ENCODE measurements around the gene TBC1D10B. TPM values are rescaled to one million over a fixed set of nuclear protein-coding genes. Genes with fewer than 3 reads are reported as not detected.

TBC1D10B gene
- total RNA-seq, 2 donors from 2014 or later = 27.4 to 28.8 TPM

- no peak for DNase-seq
- no peaks in the 10 kb centered on the region for H3K9me3 ChIP-seq (ENCODE audit: control insufficient read depth, low read length, poor library complexity, severe bottlenecking)
- Mint-ChIP-seq H3K27ac (peak overlapping the region; percentile 57), H3K27me3 (no peaks in the 10 kb centered on the region), H3K36me3 (ENCODE audit: low read depth) (no peaks in the 10 kb centered on the region), H3K4me3 (peak overlapping the region; percentile 59), H3K4me1 (peaks cover 45% of the 10 kb centered on the region)
- ATAC-seq = no peak
Measured at GRCh38 chr16:30372725-30373124, 2.4 kb upstream of the TBC1D10B start.

- ATAC-seq = no peak
- Mint-ChIP-seq H3K36me3 (ENCODE audit: low read depth) (no peaks in the 10 kb centered on the region), H3K27ac (peak overlapping the region; percentile 95), H3K27me3 (no peaks in the 10 kb centered on the region), H3K4me1 (peaks cover 47% of the 10 kb centered on the region), H3K4me3 (peak overlapping the region; percentile 90)
- no peak for DNase-seq
- H3K9me3 ChIP-seq (ENCODE audit: control insufficient read depth, low read length, poor library complexity, severe bottlenecking) = no peaks in the 10 kb centered on the region
Measured at GRCh38 chr16:30372038-30372712, 1.9 kb upstream of the TBC1D10B start.

GRCh38 chr16:30371248-30371816 lies 1.0 kb upstream of the TBC1D10B start:
- ATAC-seq = no peak
- H3K9me3 ChIP-seq (ENCODE audit: control insufficient read depth, low read length, poor library complexity, severe bottlenecking) = no peaks in the 10 kb centered on the region
- H3K27ac Mint-ChIP-seq = peak overlapping the region; percentile 95
- peak overlapping the region; percentile 90 for H3K4me3 Mint-ChIP-seq
- H3K36me3 Mint-ChIP-seq (ENCODE audit: low read depth) = no peaks in the 10 kb centered on the region
- H3K4me1 Mint-ChIP-seq = peaks cover 53% of the 10 kb centered on the region
- H3K27me3 Mint-ChIP-seq = no peaks in the 10 kb centered on the region
- DNase-seq = no peak

- Mint-ChIP-seq H3K27ac (peak overlapping the region; percentile 95), H3K36me3 (ENCODE audit: low read depth) (peaks cover 4% of the 10 kb centered on the region), H3K27me3 (no peaks in the 10 kb centered on the region), H3K4me3 (peak overlapping the region; percentile 94), H3K4me1 (peaks cover 55% of the 10 kb centered on the region)
- ATAC-seq (peak; percentile 0), DNase-seq (no peak)
- no peaks in the 10 kb centered on the region for H3K9me3 ChIP-seq (ENCODE audit: control insufficient read depth, low read length, poor library complexity, severe bottlenecking)
Measured at GRCh38 chr16:30369938-30370455, 297 bp downstream of the TBC1D10B start.

- H3K36me3 Mint-ChIP-seq (ENCODE audit: low read depth) = peaks cover 4% of the 10 kb centered on the region
- peak overlapping the region; percentile 94 for H3K27ac Mint-ChIP-seq
- H3K27me3 Mint-ChIP-seq = no peaks in the 10 kb centered on the region
- DNase-seq (no peak), ATAC-seq (no peak)
- peak overlapping the region; percentile 94 for H3K4me3 Mint-ChIP-seq
- no peaks in the 10 kb centered on the region for H3K9me3 ChIP-seq (ENCODE audit: control insufficient read depth, low read length, poor library complexity, severe bottlenecking)
- H3K4me1 Mint-ChIP-seq = peaks cover 55% of the 10 kb centered on the region
Measured at GRCh38 chr16:30369091-30369937, 980 bp downstream of the TBC1D10B start.

- no peak for ATAC-seq
- Mint-ChIP-seq H3K27ac (peak overlapping the region; percentile 94), H3K36me3 (ENCODE audit: low read depth) (peaks cover 4% of the 10 kb centered on the region), H3K27me3 (no peaks in the 10 kb centered on the region), H3K4me3 (peak overlapping the region; percentile 94), H3K4me1 (peaks cover 55% of the 10 kb centered on the region)
- H3K9me3 ChIP-seq (ENCODE audit: control insufficient read depth, low read length, poor library complexity, severe bottlenecking) = no peaks in the 10 kb centered on the region
- DNase-seq = no peak
Measured at GRCh38 chr16:30368792-30369090, 1.6 kb downstream of the TBC1D10B start.

GRCh38 chr16:30368122-30368791 lies 2.0 kb downstream of the TBC1D10B start:
- DNase-seq = no peak

GRCh38 chr16:30367349-30368009 lies 2.8 kb downstream of the TBC1D10B start:
- peaks cover 58% of the 10 kb centered on the region for H3K4me1 Mint-ChIP-seq
- H3K36me3 Mint-ChIP-seq (ENCODE audit: low read depth) = peaks cover 8% of the 10 kb centered on the region
- DNase-seq (no peak), ATAC-seq (no peak)
- no peaks in the 10 kb centered on the region for H3K27me3 Mint-ChIP-seq
- H3K4me3 Mint-ChIP-seq = peak overlapping the region; percentile 94
- H3K9me3 ChIP-seq (ENCODE audit: control insufficient read depth, low read length, poor library complexity, severe bottlenecking) = no peaks in the 10 kb centered on the region
- H3K27ac Mint-ChIP-seq = peak overlapping the region; percentile 94

More at GRCh38 chr16:30368122-30368791, 2.0 kb downstream of the TBC1D10B start:
- no peaks in the 10 kb centered on the region for H3K27me3 Mint-ChIP-seq
- peaks cover 57% of the 10 kb centered on the region for H3K4me1 Mint-ChIP-seq
- H3K27ac Mint-ChIP-seq = peak overlapping the region; percentile 94
- ATAC-seq = no peak
- H3K36me3 Mint-ChIP-seq (ENCODE audit: low read depth) = peaks cover 5% of the 10 kb centered on the region
- peak overlapping the region; percentile 94 for H3K4me3 Mint-ChIP-seq
- no peaks in the 10 kb centered on the region for H3K9me3 ChIP-seq (ENCODE audit: control insufficient read depth, low read length, poor library complexity, severe bottlenecking)

- DNase-seq (no peak), ATAC-seq (no peak)
- Mint-ChIP-seq H3K4me3 (peak overlapping the region; percentile 94), H3K27me3 (no peaks in the 10 kb centered on the region), H3K27ac (peak overlapping the region; percentile 94), H3K4me1 (peaks cover 50% of the 10 kb centered on the region), H3K36me3 (ENCODE audit: low read depth) (peaks cover 12% of the 10 kb centered on the region)
- no peaks in the 10 kb centered on the region for H3K9me3 ChIP-seq (ENCODE audit: control insufficient read depth, low read length, poor library complexity, severe bottlenecking)
Measured at GRCh38 chr16:30366511-30366910, 3.8 kb downstream of the TBC1D10B start.

- no peaks in the 10 kb centered on the region for H3K9me3 ChIP-seq (ENCODE audit: control insufficient read depth, low read length, poor library complexity, severe bottlenecking)
- peaks cover 15% of the 10 kb centered on the region for H3K36me3 Mint-ChIP-seq (ENCODE audit: low read depth)
- H3K27me3 Mint-ChIP-seq = no peaks in the 10 kb centered on the region
- H3K27ac Mint-ChIP-seq = peak overlapping the region; percentile 53
- peaks cover 39% of the 10 kb centered on the region for H3K4me1 Mint-ChIP-seq
- ATAC-seq (no peak), DNase-seq (no peak)
- H3K4me3 Mint-ChIP-seq = no peak overlapping the region
Measured at GRCh38 chr16:30365200-30365599, 5.1 kb downstream of the TBC1D10B start.

GRCh38 chr16:30361180-30361579 lies 9.1 kb downstream of the TBC1D10B start:
- H3K36me3 Mint-ChIP-seq (ENCODE audit: low read depth) = peaks cover 15% of the 10 kb centered on the region
- no peak overlapping the region for H3K4me3 Mint-ChIP-seq
- no peaks in the 10 kb centered on the region for H3K9me3 ChIP-seq (ENCODE audit: control insufficient read depth, low read length, poor library complexity, severe bottlenecking)
- peak overlapping the region; percentile 75 for H3K27ac Mint-ChIP-seq
- peaks cover 16% of the 10 kb centered on the region for H3K4me1 Mint-ChIP-seq
- no peak for ATAC-seq
- no peak for DNase-seq
- no peaks in the 10 kb centered on the region for H3K27me3 Mint-ChIP-seq

GRCh38 chr16:30359871-30360170 lies 10.5 kb downstream of the TBC1D10B start:
- Mint-ChIP-seq H3K4me3 (no peak overlapping the region), H3K36me3 (ENCODE audit: low read depth) (peaks cover 11% of the 10 kb centered on the region), H3K27ac (no peak overlapping the region)

More at GRCh38 chr16:30359871-30360170, 10.5 kb downstream of the TBC1D10B start:
- no peaks in the 10 kb centered on the region for H3K9me3 ChIP-seq (ENCODE audit: control insufficient read depth, low read length, poor library complexity, severe bottlenecking)
- Mint-ChIP-seq H3K27me3 (no peaks in the 10 kb centered on the region), H3K4me1 (peaks cover 24% of the 10 kb centered on the region)
- no peak for DNase-seq
- ATAC-seq = no peak
